K562 (cell line): ENCODE results near the gene DAZAP1. TPM values are rescaled to one million over a fixed set of nuclear protein-coding genes. Genes with fewer than 3 reads are reported as not detected.

Source experiments
- CREB1 ChIP-seq, 2 experiments: sonication (generic) in 1 of 2; formaldehyde crosslinking in 1 of 2; IDR thresholded peaks; 2 replicates each; pipeline versions ENCODE4 v1.6.1 to v1.8.0; 2012 to 2022; ENCODE audit warnings: inconsistent platforms in 1 of 2, mild to moderate bottlenecking in 1 of 2, missing genetic modification reagents in 1 of 2, moderate library complexity in 1 of 2
- CREM ChIP-seq: IDR thresholded peaks from 2 replicates; pipeline ENCODE4 v1.6.1; 2014; ENCODE audit warnings: antibody characterized with exemption, low read depth
- CTBP1 ChIP-seq: fragments of 450-650 bp; IDR thresholded peaks from 2 replicates; pipeline ENCODE4 v1.6.1; 2016; ENCODE audit warnings: borderline replicate concordance
- FUS ChIP-seq: fragments of 200-400 bp; formaldehyde crosslinking; optimal IDR thresholded peaks from 2 replicates; pipeline ENCODE3; 2017; ENCODE audit warnings: low read depth, low read length
- GATA2 ChIP-seq: sonication (generic); formaldehyde crosslinking; IDR thresholded peaks from 2 replicates; pipeline ENCODE4 v1.4.0; 2020; ENCODE audit warnings: mild to moderate bottlenecking, missing genetic modification reagents
- HLTF ChIP-seq: fragments of 450-650 bp; IDR thresholded peaks from 2 replicates; pipeline ENCODE4 v1.6.1; 2016
- JUNB ChIP-seq: fragments of 450-650 bp; formaldehyde crosslinking; conservative IDR thresholded peaks from 2 replicates; pipeline ENCODE4 v1.4.0; 2020; ENCODE audit warnings: mild to moderate bottlenecking
- MCM2 ChIP-seq: fragments of 450-650 bp; IDR thresholded peaks from 2 replicates; pipeline ENCODE4 v1.6.1; 2017; ENCODE audit warnings: low read depth, mild to moderate bottlenecking
- NCOA6 ChIP-seq: fragments of 450-650 bp; IDR thresholded peaks from 2 replicates; pipeline ENCODE4 v1.6.1; 2017; ENCODE audit warnings: mild to moderate bottlenecking
- NR2C2 ChIP-seq, 2 experiments: fragments of 200-800 bp in 1 of 2; sonication (Bioruptor generic) in 1 of 2; sonication (generic) in 1 of 2; formaldehyde crosslinking in 1 of 2; IDR thresholded peaks; 2 replicates each; pipeline versions ENCODE4 v1.6.1 to v1.8.0; 2016 to 2022; ENCODE audit warnings: mild to moderate bottlenecking in 1 of 2, missing compliant biosample characterization in 1 of 2, missing genetic modification characterization in 1 of 2, missing genetic modification reagents in 1 of 2
- SNIP1 ChIP-seq: fragments of 450-650 bp; IDR thresholded peaks from 2 replicates; pipeline ENCODE4 v1.7.1; 2017; ENCODE audit warnings: low read depth, mild to moderate bottlenecking
- STAG1 ChIP-seq: sonication (generic); formaldehyde crosslinking; IDR thresholded peaks from 2 replicates; pipeline ENCODE4 v1.5.0; 2020; ENCODE audit warnings: missing genetic modification reagents, borderline replicate concordance
- TAL1 ChIP-seq: fragments of 450-650 bp; IDR thresholded peaks from 2 replicates; pipeline ENCODE4 v1.6.1; 2016; ENCODE audit warnings: mild to moderate bottlenecking
- ZFP30 ChIP-seq: fragments of 250-450 bp; sonication (Bioruptor Pico); IDR thresholded peaks from 2 replicates; pipeline ENCODE4 v1.8.0; 2022; ENCODE audit warnings: moderate library complexity, mild to moderate bottlenecking, inconsistent platforms, borderline replicate concordance
- ZNF12 ChIP-seq: sonication (generic); formaldehyde crosslinking; IDR thresholded peaks from 2 replicates; pipeline ENCODE4 v1.4.0; 2020; ENCODE audit warnings: mild to moderate bottlenecking, missing genetic modification reagents
- polyA plus RNA-seq, 8 experiments: library from polyadenylated mRNA; depleted of rRNA in 4 of 8; stranded (reverse) in 5 of 8; unstranded in 3 of 8; fragments of >200 nt; fragmentation: Nextera tagmentation in 2 of 8; fragmentation: Illumina TruSeq in 1 of 8; extraction: Ambion mirVana in 2 of 8; extraction: Trizol in 1 of 8; gene quantifications; 2 replicates each; pipeline versions ENCODE4 v1.2.1 to v1.2.3, GENCODE V29; 2011 to 2014; ENCODE audit warnings: inconsistent platforms in 1 of 8, missing spikeins in 1 of 8
- total RNA-seq, 7 experiments: library from RNA; depleted of rRNA in 6 of 7; stranded (reverse); fragments of >200 nt in 6 of 7; fragmentation: Illumina TruSeq in 2 of 7; extraction: Trizol in 2 of 7; gene quantifications; 2 replicates each; pipeline versions ENCODE4 v1.2.1 to v1.2.3, GENCODE V29; 2011 to 2021; ENCODE audit warnings: low replicate concordance in 1 of 7
- TF ChIP-seq, protein P1 (sequence below): fragments of 250-450 bp; sonication (Bioruptor Pico); IDR thresholded peaks from 2 replicates; pipeline ENCODE4 v1.8.0; 2021; ENCODE audit warnings: moderate library complexity, mild to moderate bottlenecking, inconsistent platforms
- TF ChIP-seq, protein P2 (sequence below): sonication (generic); formaldehyde crosslinking; IDR thresholded peaks from 2 replicates; pipeline ENCODE4 v1.8.0; 2022; ENCODE audit warnings: mild to moderate bottlenecking, missing genetic modification reagents
- TF ChIP-seq, protein P3 (sequence below): IDR thresholded peaks from 2 replicates; pipeline ENCODE4 v1.6.1; 2012; ENCODE audit warnings: low read depth, low read length, improper control_type of control experiment, borderline replicate concordance
- TF ChIP-seq, protein P4 (sequence below): fragments of 450-650 bp; formaldehyde crosslinking; IDR thresholded peaks from 2 replicates; pipeline ENCODE4 v1.4.0; 2022; ENCODE audit warnings: mild to moderate bottlenecking, moderate library complexity

Gene DAZAP1
- total and polyA plus RNA-seq, 9 of the 15 experiments (the other 6 are each of a cell fraction or from before 2014, with no cell fraction given), result 10.8 to 289 (median 142) TPM

DNA sequence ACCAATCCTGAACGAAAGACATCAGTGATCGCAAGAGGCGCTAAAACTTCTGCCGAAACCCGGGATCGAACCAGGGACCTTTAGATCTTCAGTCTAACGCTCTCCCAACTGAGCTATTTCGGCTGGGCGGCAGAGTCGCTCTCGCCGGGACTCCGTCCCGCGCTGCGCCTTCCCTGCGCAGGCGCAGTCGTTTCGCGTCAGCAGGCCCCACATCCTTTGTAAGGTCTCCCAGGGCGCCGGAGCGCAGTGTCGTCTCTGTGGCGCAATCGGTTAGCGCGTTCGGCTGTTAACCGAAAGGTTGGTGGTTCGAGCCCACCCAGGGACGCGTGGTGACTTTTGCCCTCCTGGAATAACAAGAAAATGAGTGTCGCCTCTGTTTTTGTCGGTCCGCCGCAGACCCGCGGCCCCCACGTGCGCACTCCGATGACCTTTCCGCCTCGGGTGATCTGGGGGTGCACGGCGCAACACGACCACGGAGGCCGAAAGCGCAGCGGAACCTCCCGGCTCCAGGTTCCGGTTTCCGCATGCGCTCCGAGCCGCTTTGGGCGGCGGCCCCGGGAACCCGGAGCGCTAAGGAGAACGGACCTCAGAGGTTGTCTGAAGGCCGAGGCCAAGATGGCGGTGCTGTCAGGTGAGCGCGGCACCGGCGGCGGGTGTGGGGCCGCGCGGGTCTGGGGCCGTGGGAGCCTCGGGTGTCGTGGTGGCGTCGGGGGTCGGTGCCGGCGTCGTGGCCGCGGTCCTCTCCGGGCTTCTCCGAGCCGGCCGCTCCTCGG is 23.9 kb upstream of the DAZAP1 start, which contains the start of gene NDUFS7 (continued):
- TF ChIP-seq, protein P1, sequence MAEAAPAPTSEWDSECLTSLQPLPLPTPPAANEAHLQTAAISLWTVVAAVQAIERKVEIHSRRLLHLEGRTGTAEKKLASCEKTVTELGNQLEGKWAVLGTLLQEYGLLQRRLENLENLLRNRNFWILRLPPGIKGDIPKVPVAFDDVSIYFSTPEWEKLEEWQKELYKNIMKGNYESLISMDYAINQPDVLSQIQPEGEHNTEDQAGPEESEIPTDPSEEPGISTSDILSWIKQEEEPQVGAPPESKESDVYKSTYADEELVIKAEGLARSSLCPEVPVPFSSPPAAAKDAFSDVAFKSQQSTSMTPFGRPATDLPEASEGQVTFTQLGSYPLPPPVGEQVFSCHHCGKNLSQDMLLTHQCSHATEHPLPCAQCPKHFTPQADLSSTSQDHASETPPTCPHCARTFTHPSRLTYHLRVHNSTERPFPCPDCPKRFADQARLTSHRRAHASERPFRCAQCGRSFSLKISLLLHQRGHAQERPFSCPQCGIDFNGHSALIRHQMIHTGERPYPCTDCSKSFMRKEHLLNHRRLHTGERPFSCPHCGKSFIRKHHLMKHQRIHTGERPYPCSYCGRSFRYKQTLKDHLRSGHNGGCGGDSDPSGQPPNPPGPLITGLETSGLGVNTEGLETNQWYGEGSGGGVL (CRISPR knock-in tag), result no peak
- TF ChIP-seq CTBP1, result peak; percentile 97
- TF ChIP-seq SNIP1, result no peak
- 0 out of 2 replicates have a peak, but pooled peaks have one; percentile 33 for TF ChIP-seq STAG1 (CRISPR knock-in tag)
- peak; percentile 96 for TF ChIP-seq HLTF
- TF ChIP-seq GATA2 (CRISPR knock-in tag), result no peak
- TF ChIP-seq, protein P2, sequence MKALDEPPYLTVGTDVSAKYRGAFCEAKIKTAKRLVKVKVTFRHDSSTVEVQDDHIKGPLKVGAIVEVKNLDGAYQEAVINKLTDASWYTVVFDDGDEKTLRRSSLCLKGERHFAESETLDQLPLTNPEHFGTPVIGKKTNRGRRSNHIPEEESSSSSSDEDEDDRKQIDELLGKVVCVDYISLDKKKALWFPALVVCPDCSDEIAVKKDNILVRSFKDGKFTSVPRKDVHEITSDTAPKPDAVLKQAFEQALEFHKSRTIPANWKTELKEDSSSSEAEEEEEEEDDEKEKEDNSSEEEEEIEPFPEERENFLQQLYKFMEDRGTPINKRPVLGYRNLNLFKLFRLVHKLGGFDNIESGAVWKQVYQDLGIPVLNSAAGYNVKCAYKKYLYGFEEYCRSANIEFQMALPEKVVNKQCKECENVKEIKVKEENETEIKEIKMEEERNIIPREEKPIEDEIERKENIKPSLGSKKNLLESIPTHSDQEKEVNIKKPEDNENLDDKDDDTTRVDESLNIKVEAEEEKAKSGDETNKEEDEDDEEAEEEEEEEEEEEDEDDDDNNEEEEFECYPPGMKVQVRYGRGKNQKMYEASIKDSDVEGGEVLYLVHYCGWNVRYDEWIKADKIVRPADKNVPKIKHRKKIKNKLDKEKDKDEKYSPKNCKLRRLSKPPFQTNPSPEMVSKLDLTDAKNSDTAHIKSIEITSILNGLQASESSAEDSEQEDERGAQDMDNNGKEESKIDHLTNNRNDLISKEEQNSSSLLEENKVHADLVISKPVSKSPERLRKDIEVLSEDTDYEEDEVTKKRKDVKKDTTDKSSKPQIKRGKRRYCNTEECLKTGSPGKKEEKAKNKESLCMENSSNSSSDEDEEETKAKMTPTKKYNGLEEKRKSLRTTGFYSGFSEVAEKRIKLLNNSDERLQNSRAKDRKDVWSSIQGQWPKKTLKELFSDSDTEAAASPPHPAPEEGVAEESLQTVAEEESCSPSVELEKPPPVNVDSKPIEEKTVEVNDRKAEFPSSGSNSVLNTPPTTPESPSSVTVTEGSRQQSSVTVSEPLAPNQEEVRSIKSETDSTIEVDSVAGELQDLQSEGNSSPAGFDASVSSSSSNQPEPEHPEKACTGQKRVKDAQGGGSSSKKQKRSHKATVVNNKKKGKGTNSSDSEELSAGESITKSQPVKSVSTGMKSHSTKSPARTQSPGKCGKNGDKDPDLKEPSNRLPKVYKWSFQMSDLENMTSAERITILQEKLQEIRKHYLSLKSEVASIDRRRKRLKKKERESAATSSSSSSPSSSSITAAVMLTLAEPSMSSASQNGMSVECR (CRISPR knock-in tag), result peak; percentile 97
- no peak for TF ChIP-seq ZFP30
- TF ChIP-seq TAL1, result no peak
- TF ChIP-seq, protein P3, sequence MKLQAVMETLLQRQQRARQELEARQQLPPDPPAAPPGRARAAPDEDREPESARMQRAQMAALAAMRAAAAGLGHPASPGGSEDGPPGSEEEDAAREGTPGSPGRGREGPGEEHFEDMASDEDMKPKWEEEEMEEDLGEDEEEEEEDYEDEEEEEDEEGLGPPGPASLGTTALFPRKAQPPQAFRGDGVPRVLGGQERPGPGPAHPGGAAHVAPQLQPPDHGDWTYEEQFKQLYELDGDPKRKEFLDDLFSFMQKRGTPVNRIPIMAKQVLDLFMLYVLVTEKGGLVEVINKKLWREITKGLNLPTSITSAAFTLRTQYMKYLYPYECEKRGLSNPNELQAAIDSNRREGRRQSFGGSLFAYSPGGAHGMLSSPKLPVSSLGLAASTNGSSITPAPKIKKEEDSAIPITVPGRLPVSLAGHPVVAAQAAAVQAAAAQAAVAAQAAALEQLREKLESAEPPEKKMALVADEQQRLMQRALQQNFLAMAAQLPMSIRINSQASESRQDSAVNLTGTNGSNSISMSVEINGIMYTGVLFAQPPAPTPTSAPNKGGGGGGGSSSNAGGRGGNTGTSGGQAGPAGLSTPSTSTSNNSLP, result peak; percentile 74; the same call in 1 of the 2 replicates
- TF ChIP-seq, protein P4, sequence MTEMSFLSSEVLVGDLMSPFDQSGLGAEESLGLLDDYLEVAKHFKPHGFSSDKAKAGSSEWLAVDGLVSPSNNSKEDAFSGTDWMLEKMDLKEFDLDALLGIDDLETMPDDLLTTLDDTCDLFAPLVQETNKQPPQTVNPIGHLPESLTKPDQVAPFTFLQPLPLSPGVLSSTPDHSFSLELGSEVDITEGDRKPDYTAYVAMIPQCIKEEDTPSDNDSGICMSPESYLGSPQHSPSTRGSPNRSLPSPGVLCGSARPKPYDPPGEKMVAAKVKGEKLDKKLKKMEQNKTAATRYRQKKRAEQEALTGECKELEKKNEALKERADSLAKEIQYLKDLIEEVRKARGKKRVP (CRISPR knock-in tag), result no peak; the same call in 1 of the 2 replicates
- TF ChIP-seq NCOA6, result no peak
- peak; percentile 87 for TF ChIP-seq CREB1 (IDR thresholded peaks at IDR 0.05)
- peak; percentile 92 for TF ChIP-seq CREB1 (CRISPR knock-in tag; IDR thresholded peaks at IDR 0.05)
- 0 out of 2 replicates have a peak, but pooled peaks have one; percentile 66 for TF ChIP-seq ZNF12 (CRISPR knock-in tag)
- no peak for TF ChIP-seq FUS
- no peak for TF ChIP-seq MCM2
- TF ChIP-seq CREM, result peak; percentile 93
- no peak for TF ChIP-seq JUNB (CRISPR knock-in tag)
- TF ChIP-seq NR2C2 (CRISPR knock-in tag; IDR thresholded peaks at IDR 0.05), result peak; percentile 94
- peak; percentile 98 for TF ChIP-seq NR2C2 (tag; IDR thresholded peaks at IDR 0.05)
